Measurements from ENCODE around the gene ASPDH. TPM values are rescaled to one million over a fixed set of nuclear protein-coding genes. Genes with fewer than 3 reads are reported as not detected.

Gene ASPDH
- total and polyA plus RNA-seq, 2 of the 4 experiments (the other 2 are of a cell fraction) = not detected

DNA sequence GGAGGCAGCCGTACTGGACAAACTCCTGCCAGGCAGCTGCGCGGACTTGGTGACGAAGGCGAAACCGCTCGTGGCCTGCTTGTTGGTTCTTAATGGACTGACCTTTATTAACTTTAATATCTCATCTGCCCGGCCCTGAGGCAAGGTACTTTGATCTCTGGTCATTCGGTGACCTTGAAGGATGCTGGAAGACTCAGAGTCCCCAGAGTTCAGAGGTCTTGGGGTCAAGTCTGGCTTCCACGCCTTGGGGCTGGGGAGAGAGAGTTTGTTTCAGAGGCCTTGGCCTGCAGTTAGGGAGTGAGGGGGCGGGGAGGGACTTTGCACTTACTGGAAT lies 47.0 kb downstream of the ASPDH start:
- Histone ChIP-seq H3K79me1 (ENCODE audit: low read depth in 1 of 2, low read length in 2 of 2) (no peaks in the 10 kb centered on the region), H3K27me3 (ENCODE audit: control insufficient read depth, insufficient read depth, low read length) (peaks cover 2% of the 10 kb centered on the region; the same call in 1 of the 2 replicates), H4K8ac (ENCODE audit: low read depth in 2 of 2, low read length in 2 of 2) (no peak overlapping the region), H4K20me1 (ENCODE audit: insufficient read depth, low read length) (no peaks in the 10 kb centered on the region), H2AK9ac (replicated peaks; ENCODE audit: low read depth, low read length, poor library complexity) (no peak overlapping the region), H3K14ac (replicated peaks; ENCODE audit: low read depth, low read length) (no peak overlapping the region), H3K9me3 (ENCODE audit: control insufficient read depth, insufficient read depth, low read length) (no peaks in the 10 kb centered on the region), H3K4me1 (ENCODE audit: control insufficient read depth, insufficient read depth, low read length) (no peaks in the 10 kb centered on the region), H3K27ac (ENCODE audit: insufficient read depth, low read length) (no peak overlapping the region), H3K36me3 (ENCODE audit: control insufficient read depth, insufficient read depth, low read length) (no peaks in the 10 kb centered on the region), H2BK120ac (ENCODE audit: low read depth, low read length) (no peak overlapping the region), H2BK20ac (ENCODE audit: low read depth, low read length) (no peak overlapping the region), H3K9me1 (ENCODE audit: insufficient read depth, low read length) (no peaks in the 10 kb centered on the region), H2AK5ac (ENCODE audit: low read depth, low read length) (no peak overlapping the region), H4K91ac (ENCODE audit: insufficient read depth, low read depth, low read length) (no peak overlapping the region), H3K4ac (ENCODE audit: low read depth, low read length) (no peak overlapping the region), H3K4me3 (ENCODE audit: insufficient read depth, low read depth, low read length) (no peak overlapping the region), H4K5ac (ENCODE audit: low read depth, low read length) (no peak overlapping the region), H3K9ac (ENCODE audit: low read depth, low read length) (no peak overlapping the region), H2AFZ (replicated peaks; ENCODE audit: low read length, poor library complexity) (no peak overlapping the region), H3K4me2 (ENCODE audit: low read depth, low read length) (no peak overlapping the region), H3K56ac (ENCODE audit: extremely low read depth, insufficient read depth, low read length) (no peak overlapping the region), H3K18ac (ENCODE audit: low read depth, low read length) (no peak overlapping the region), H2BK5ac (ENCODE audit: low read depth, low read length, poor library complexity, severe bottlenecking) (no peak overlapping the region), H2BK15ac (ENCODE audit: low read depth, low read length) (no peak overlapping the region), H3K23ac (ENCODE audit: low read depth, low read length) (no peak overlapping the region)
- in situ Hi-C loops (cut with MboI; ENCODE audit: low sequenced_read_pairs) = no loop called here
- TF ChIP-seq RAD21 (IDR thresholded peaks at IDR 0.05; ENCODE audit: low read length) = no peak
- TF ChIP-seq, protein P1, sequence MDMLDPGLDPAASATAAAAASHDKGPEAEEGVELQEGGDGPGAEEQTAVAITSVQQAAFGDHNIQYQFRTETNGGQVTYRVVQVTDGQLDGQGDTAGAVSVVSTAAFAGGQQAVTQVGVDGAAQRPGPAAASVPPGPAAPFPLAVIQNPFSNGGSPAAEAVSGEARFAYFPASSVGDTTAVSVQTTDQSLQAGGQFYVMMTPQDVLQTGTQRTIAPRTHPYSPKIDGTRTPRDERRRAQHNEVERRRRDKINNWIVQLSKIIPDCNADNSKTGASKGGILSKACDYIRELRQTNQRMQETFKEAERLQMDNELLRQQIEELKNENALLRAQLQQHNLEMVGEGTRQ (IDR thresholded peaks at IDR 0.05; ENCODE audit: low read depth, low read length) = no peak
- BruUV-seq (replicated peaks) = no TSS peak
- ATAC-seq (ENCODE audit: low read depth) (no peak), DNase-seq (no peak)
- dilution Hi-C loops (cut with HindIII; ENCODE audit: low sequenced_read_pairs, unreplicated experiment) = no loop called here
- POLR2A ChIA-PET (ENCODE audit: unreplicated experiment) = no interaction called here
- intact Hi-C loops (cut with micrococcal nuclease) = no loop called here
- WGBS, 2 experiments (ENCODE audit: extremely low coverage in 2 of 2, insufficient read length in 1 of 2) = no CpG with 5 or more reads among the region's 11 CpGs
- CTCF ChIA-PET = no interaction called here
